HepG2 (cell line): ENCODE results near the gene PSRC1. TPM values are rescaled to one million over a fixed set of nuclear protein-coding genes. Genes with fewer than 3 reads are reported as not detected.
A peak's percentile ranks its signal among the peaks of the same experiment; 100 is the strongest.

Source experiments
- DPF2 ChIP-seq: sonication (generic); formaldehyde crosslinking; IDR thresholded peaks from 2 replicates; pipeline ENCODE4 v1.4.0; 2020; ENCODE audit warnings: mild to moderate bottlenecking, low read depth, missing genetic modification reagents, borderline replicate concordance
- GATAD1 ChIP-seq: IDR thresholded peaks from 2 replicates; pipeline ENCODE4 v1.6.1; 2016; ENCODE audit warnings: missing genetic modification reagents, missing compliant biosample characterization
- IRF9 ChIP-seq: sonication (generic); formaldehyde crosslinking; IDR thresholded peaks from 2 replicates; pipeline ENCODE4 v1.8.0; 2022; ENCODE audit warnings: missing genetic modification reagents, mild to moderate bottlenecking, borderline replicate concordance
- KMT2B ChIP-seq: IDR thresholded peaks from 2 replicates; pipeline ENCODE4 v1.6.1; 2016; ENCODE audit warnings: missing genetic modification reagents, missing compliant biosample characterization
- MAFG ChIP-seq: sonication (generic); formaldehyde crosslinking; IDR thresholded peaks from 2 replicates; pipeline ENCODE4 v1.5.1; 2020; ENCODE audit warnings: mild to moderate bottlenecking, missing genetic modification reagents
- MAZ ChIP-seq, 2 experiments: sonication (generic) in 1 of 2; formaldehyde crosslinking in 1 of 2; IDR thresholded peaks; 2 replicates each; pipeline versions ENCODE4 v1.5.0 to v1.6.1; 2012 to 2020; ENCODE audit warnings: low read depth in 2 of 2, mild to moderate bottlenecking in 2 of 2, borderline replicate concordance in 1 of 2, improper control_type of control experiment in 1 of 2, low read length in 1 of 2, missing genetic modification reagents in 1 of 2, moderate library complexity in 1 of 2
- NR2F1 ChIP-seq, 2 experiments: fragments of 450-650 bp in 1 of 2; formaldehyde crosslinking in 1 of 2; IDR thresholded peaks; 2 replicates each; pipeline versions ENCODE4 v1.5.0 to v1.6.1; 2016 to 2020; ENCODE audit warnings: mild to moderate bottlenecking in 1 of 2, missing compliant biosample characterization in 1 of 2, missing genetic modification reagents in 1 of 2, moderate library complexity in 1 of 2
- PRPF4 ChIP-seq: fragments of 200-400 bp; formaldehyde crosslinking; IDR thresholded peaks from 2 replicates; pipeline ENCODE4 v1.6.1; 2016; ENCODE audit warnings: low read length, low read depth; ENCODE audit not compliant: poor library complexity, severe bottlenecking
- RAD21 ChIP-seq: fragments of 450-650 bp; formaldehyde crosslinking; IDR thresholded peaks from 2 replicates; pipeline ENCODE4 v1.5.0; 2020; ENCODE audit warnings: mild to moderate bottlenecking
- SNRNP70 ChIP-seq: fragments of 200-400 bp; formaldehyde crosslinking; IDR thresholded peaks from 2 replicates; pipeline ENCODE4 v1.6.1; 2017; ENCODE audit warnings: mild to moderate bottlenecking, low read depth, low read length, moderate library complexity
- SP2 ChIP-seq: sonication (generic); formaldehyde crosslinking; IDR thresholded peaks from 2 replicates; pipeline ENCODE4 v1.5.1; 2020; ENCODE audit warnings: mild to moderate bottlenecking, missing genetic modification reagents
- SP4 ChIP-seq: sonication (generic); formaldehyde crosslinking; IDR thresholded peaks from 2 replicates; pipeline ENCODE4 v1.8.1; 2023; ENCODE audit warnings: mild to moderate bottlenecking, missing genetic modification reagents
- SRF ChIP-seq: IDR thresholded peaks from 2 replicates; pipeline ENCODE4 v1.6.1; 2011; ENCODE audit warnings: mild to moderate bottlenecking, low read depth, low read length, moderate library complexity
- SYNCRIP ChIP-seq: fragments of 200-400 bp; formaldehyde crosslinking; IDR thresholded peaks from 2 replicates; pipeline ENCODE4 v1.6.1; 2018; ENCODE audit warnings: mild to moderate bottlenecking, low read depth, low read length; ENCODE audit not compliant: insufficient read depth
- TCF7 ChIP-seq: sonication (generic); IDR thresholded peaks from 2 replicates; pipeline ENCODE4 v1.6.1; 2016; ENCODE audit warnings: antibody characterized with exemption, low read depth
- ZBTB34 ChIP-seq: sonication (generic); formaldehyde crosslinking; IDR thresholded peaks from 2 replicates; pipeline ENCODE4 v1.8.0; 2022; ENCODE audit warnings: mild to moderate bottlenecking, missing genetic modification reagents
- ZC3H13 ChIP-seq: sonication (generic); formaldehyde crosslinking; IDR thresholded peaks from 2 replicates; pipeline ENCODE4 v1.8.1; 2023; ENCODE audit warnings: mild to moderate bottlenecking, missing genetic modification reagents, moderate library complexity
- ZNF136 ChIP-seq: sonication (generic); formaldehyde crosslinking; IDR thresholded peaks from 2 replicates; pipeline ENCODE4 v1.8.1; 2022; ENCODE audit warnings: low read depth, mild to moderate bottlenecking, moderate library complexity, missing genetic modification reagents
- ZNF367 ChIP-seq: sonication (generic); formaldehyde crosslinking; IDR thresholded peaks from 2 replicates; pipeline ENCODE4 v1.4.0; 2020; ENCODE audit warnings: missing genetic modification reagents, borderline replicate concordance
- ZNF646 ChIP-seq: sonication (generic); formaldehyde crosslinking; IDR thresholded peaks from 2 replicates; pipeline ENCODE4 v1.9.0; 2021; ENCODE audit warnings: mild to moderate bottlenecking, missing genetic modification reagents
- polyA plus RNA-seq, 8 experiments: library from polyadenylated mRNA; depleted of rRNA in 3 of 8; stranded (reverse) in 7 of 8; unstranded in 1 of 8; fragments of >200 nt; fragmentation: Illumina TruSeq in 4 of 8; extraction: Trizol in 4 of 8; gene quantifications; 2 replicates each; pipeline versions ENCODE4 v1.2.1 to v1.2.3, GENCODE V29; 2011 to 2016; ENCODE audit warnings: low read depth in 4 of 8, missing spikeins in 1 of 8, mixed read lengths in 1 of 8; ENCODE audit not compliant: insufficient read depth in 1 of 8
- total RNA-seq, 5 experiments: library from RNA; depleted of rRNA; stranded (reverse); fragments of >200 nt; fragmentation: Illumina TruSeq; extraction: Trizol; gene quantifications; 2 replicates each; pipeline ENCODE4 v1.2.3, GENCODE V29; 2016; ENCODE audit warnings: low read depth in 1 of 5

The PSRC1 gene
- total and polyA plus RNA-seq, 2 of the 13 experiments (the other 11 are each of a cell fraction or from before 2014, with no cell fraction given) = 28.6 to 30.3 TPM

GRCh38 chr1:109299558-109300343, 16.8 kb upstream of the PSRC1 start (continued):
- no peak; the same call in 1 of the 2 replicates for TF ChIP-seq TCF7
- TF ChIP-seq KMT2B (CRISPR knock-in tag) = 0 out of 2 replicates have a peak, but pooled peaks have one; percentile 14
- no peak for TF ChIP-seq IRF9 (CRISPR knock-in tag)
- no peak for TF ChIP-seq MAZ (IDR thresholded peaks at IDR 0.05; ENCODE audit: borderline replicate concordance, low read depth, low read length)
- TF ChIP-seq MAZ (CRISPR knock-in tag; IDR thresholded peaks at IDR 0.05; ENCODE audit: low read depth) = no peak
- no peak for TF ChIP-seq SRF
- TF ChIP-seq PRPF4 = no peak
- TF ChIP-seq NR2F1 (CRISPR knock-in tag; IDR thresholded peaks at IDR 0.05) = peak in 1 of 2 experiments; percentile 43; a peak in 1 of 4 replicates
- TF ChIP-seq ZBTB34 (CRISPR knock-in tag) = no peak
- no peak for TF ChIP-seq ZC3H13 (CRISPR knock-in tag)
- no peak for TF ChIP-seq SP4 (CRISPR knock-in tag)
- TF ChIP-seq DPF2 = peak; percentile 72; the same call in 1 of the 2 replicates
- TF ChIP-seq MAFG = no peak
- no peak; the same call in 1 of the 2 replicates for TF ChIP-seq GATAD1 (CRISPR knock-in tag)
- TF ChIP-seq SYNCRIP = no peak
- no peak for TF ChIP-seq ZNF367 (CRISPR knock-in tag)
- TF ChIP-seq SNRNP70 = no peak
- TF ChIP-seq RAD21 (CRISPR knock-in tag) = no peak
- TF ChIP-seq SP2 (CRISPR knock-in tag) = no peak
- no peak for TF ChIP-seq ZNF646 (CRISPR knock-in tag)
- TF ChIP-seq ZNF136 (CRISPR knock-in tag) = peak; percentile 67; the same call in 1 of the 2 replicates
